NT2/D1 (cell line): ENCODE data around the gene AMDHD1.

Source experiments
- DNase-seq: peaks from one replicate; pipeline ENCODE4 v3.0.0-alpha.2; 2011; ENCODE audit warnings: low read depth, low spot score
- H3K27me3 ChIP-seq: 2 replicates; pipeline ENCODE4 v1.6.0; 2011; ENCODE audit warnings: mild to moderate bottlenecking; ENCODE audit not compliant: insufficient read length, insufficient read depth
- H3K36me3 ChIP-seq: 2 replicates; pipeline ENCODE4 v1.6.1; 2011; ENCODE audit warnings: mild to moderate bottlenecking, low read length, mixed read lengths; ENCODE audit not compliant: insufficient read depth, insufficient read length
- H3K4me1 ChIP-seq: 2 replicates; pipeline ENCODE4 v1.5.1; 2011; ENCODE audit not compliant: insufficient read depth, insufficient read length
- H3K4me3 ChIP-seq: 2 replicates; pipeline ENCODE4 v1.5.1; 2011; ENCODE audit warnings: low read depth; ENCODE audit not compliant: insufficient read length
- H3K9ac ChIP-seq: 2 replicates; pipeline ENCODE4 v1.6.0; 2011; ENCODE audit warnings: low read depth; ENCODE audit not compliant: insufficient read length
- H3K9me3 ChIP-seq: 2 replicates; pipeline ENCODE4 v1.5.1; 2011; ENCODE audit warnings: mild to moderate bottlenecking, low read length; ENCODE audit not compliant: insufficient read depth
- SUZ12 ChIP-seq: IDR thresholded peaks from 2 replicates; pipeline ENCODE4 v1.6.1; 2011; ENCODE audit not compliant: insufficient read length, insufficient read depth; ENCODE audit errors: extremely low read depth
- YY1 ChIP-seq: IDR thresholded peaks from 2 replicates; pipeline ENCODE4 v1.6.1; 2011; ENCODE audit not compliant: insufficient read length, insufficient read depth
- ZNF274 ChIP-seq: IDR thresholded peaks from 2 replicates; pipeline ENCODE4 v1.6.1; 2011; ENCODE audit warnings: mild to moderate bottlenecking, low read depth, low read length

The AMDHD1 gene

GRCh38 chr12:95986635-95987570 is 43.8 kb downstream of the AMDHD1 start:
- no peaks in the 10 kb centered on the region for H3K27me3 ChIP-seq

GRCh38 chr12:95988506-95989275 is 45.6 kb downstream of the AMDHD1 start:
- no peaks in the 10 kb centered on the region for H3K9me3 ChIP-seq
- no peak overlapping the region for H3K9ac ChIP-seq
- TF ChIP-seq SUZ12 = no peak
- TF ChIP-seq ZNF274 = no peak
- TF ChIP-seq YY1 = no peak
- no peak for DNase-seq
- H3K36me3 ChIP-seq = no peaks in the 10 kb centered on the region
- H3K27me3 ChIP-seq = no peaks in the 10 kb centered on the region
- H3K4me1 ChIP-seq = peaks cover 6% of the 10 kb centered on the region
- H3K4me3 ChIP-seq = no peak overlapping the region

More at GRCh38 chr12:95986635-95987570, 43.8 kb downstream of the AMDHD1 start:
- no peak overlapping the region for H3K4me3 ChIP-seq
- TF ChIP-seq ZNF274 (no peak), SUZ12 (no peak), YY1 (no peak)
- no peak overlapping the region for H3K9ac ChIP-seq
- peaks cover 6% of the 10 kb centered on the region for H3K4me1 ChIP-seq
- no peaks in the 10 kb centered on the region for H3K36me3 ChIP-seq
- no peaks in the 10 kb centered on the region for H3K9me3 ChIP-seq
- DNase-seq = no peak

- no peak for DNase-seq
- no peaks in the 10 kb centered on the region for H3K9me3 ChIP-seq
- peaks cover 6% of the 10 kb centered on the region for H3K4me1 ChIP-seq
- no peak overlapping the region for H3K4me3 ChIP-seq
- H3K36me3 ChIP-seq = no peaks in the 10 kb centered on the region
- no peaks in the 10 kb centered on the region for H3K27me3 ChIP-seq
- TF ChIP-seq SUZ12 (no peak), YY1 (no peak), ZNF274 (no peak)
- H3K9ac ChIP-seq = no peak overlapping the region
These were observed 46.5 kb downstream of the AMDHD1 start for GRCh38 chr12:95989504-95990123.

GRCh38 chr12:95990136-95990535 is 47.0 kb downstream of the AMDHD1 start:
- no peak for DNase-seq
- Histone ChIP-seq H3K36me3 (no peaks in the 10 kb centered on the region), H3K4me3 (no peak overlapping the region), H3K9ac (no peak overlapping the region), H3K27me3 (no peaks in the 10 kb centered on the region), H3K4me1 (peaks cover 6% of the 10 kb centered on the region), H3K9me3 (no peaks in the 10 kb centered on the region)
- no peak for TF ChIP-seq SUZ12
- TF ChIP-seq ZNF274 = no peak
- TF ChIP-seq YY1 = no peak

- TF ChIP-seq YY1 = no peak
- no peak for TF ChIP-seq ZNF274
- no peak for TF ChIP-seq SUZ12
- no peak for DNase-seq
- no peaks in the 10 kb centered on the region for H3K4me1 ChIP-seq
- no peak overlapping the region for H3K4me3 ChIP-seq
- peaks cover 3% of the 10 kb centered on the region for H3K36me3 ChIP-seq
- no peak overlapping the region for H3K9ac ChIP-seq
- H3K27me3 ChIP-seq = no peaks in the 10 kb centered on the region
- H3K9me3 ChIP-seq = no peaks in the 10 kb centered on the region
These were observed 50.8 kb downstream of the AMDHD1 start for GRCh38 chr12:95993907-95994306.

- TF ChIP-seq YY1 (no peak), ZNF274 (no peak), SUZ12 (no peak)
- peaks cover 3% of the 10 kb centered on the region for H3K36me3 ChIP-seq
- H3K4me1 ChIP-seq = no peaks in the 10 kb centered on the region
- H3K9ac ChIP-seq = no peak overlapping the region
- H3K27me3 ChIP-seq = no peaks in the 10 kb centered on the region
- no peak overlapping the region for H3K4me3 ChIP-seq
- no peak for DNase-seq
- H3K9me3 ChIP-seq = no peaks in the 10 kb centered on the region
These were observed 51.3 kb downstream of the AMDHD1 start for GRCh38 chr12:95994476-95994875.
